HG02970 (cell line): ENCODE results near the gene MYO5B.

Experiments used
- ATAC-seq: cut with Tn5 transposase; IDR thresholded peaks from one replicate; pipeline ENCODE4 v1.9.1; 2021; ENCODE audit warnings: mild to moderate bottlenecking, moderate library complexity, moderate number of reproducible peaks; ENCODE audit not compliant: unreplicated experiment, low FRiP score

Gene MYO5B

GRCh38 chr18:50154420-50154819 is 40.5 kb downstream of the MYO5B start:
- no peak for ATAC-seq

- ATAC-seq, result no peak
Observed at GRCh38 chr18:50152900-50153299, 42.0 kb downstream of the MYO5B start.

GRCh38 chr18:50151926-50152325 is 43.0 kb downstream of the MYO5B start:
- ATAC-seq, result no peak

GRCh38 chr18:50144540-50144939 is 50.4 kb downstream of the MYO5B start:
- ATAC-seq, result no peak

DNA sequence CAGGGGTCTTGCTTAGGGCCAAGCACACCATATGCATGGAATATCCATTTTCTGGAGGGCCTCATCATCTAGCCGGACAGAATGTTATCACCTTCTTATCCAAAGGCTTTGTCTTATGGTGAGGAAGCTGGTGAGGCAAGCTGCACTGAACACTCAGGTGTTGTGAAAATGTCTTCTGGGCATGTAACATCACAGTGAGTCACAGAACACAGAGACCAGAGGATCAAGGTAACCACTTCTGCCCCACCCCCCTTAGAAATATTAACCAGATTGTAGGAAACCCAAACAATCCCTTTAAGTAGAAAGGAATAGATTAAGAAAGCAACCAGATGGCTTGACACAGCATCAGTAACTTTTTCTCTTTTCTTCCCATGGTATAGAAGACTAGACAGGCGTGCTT is 51.1 kb downstream of the MYO5B start:
- ATAC-seq, result no peak

GRCh38 chr18:50143294-50143693 is 51.7 kb downstream of the MYO5B start:
- ATAC-seq, result no peak

DNA sequence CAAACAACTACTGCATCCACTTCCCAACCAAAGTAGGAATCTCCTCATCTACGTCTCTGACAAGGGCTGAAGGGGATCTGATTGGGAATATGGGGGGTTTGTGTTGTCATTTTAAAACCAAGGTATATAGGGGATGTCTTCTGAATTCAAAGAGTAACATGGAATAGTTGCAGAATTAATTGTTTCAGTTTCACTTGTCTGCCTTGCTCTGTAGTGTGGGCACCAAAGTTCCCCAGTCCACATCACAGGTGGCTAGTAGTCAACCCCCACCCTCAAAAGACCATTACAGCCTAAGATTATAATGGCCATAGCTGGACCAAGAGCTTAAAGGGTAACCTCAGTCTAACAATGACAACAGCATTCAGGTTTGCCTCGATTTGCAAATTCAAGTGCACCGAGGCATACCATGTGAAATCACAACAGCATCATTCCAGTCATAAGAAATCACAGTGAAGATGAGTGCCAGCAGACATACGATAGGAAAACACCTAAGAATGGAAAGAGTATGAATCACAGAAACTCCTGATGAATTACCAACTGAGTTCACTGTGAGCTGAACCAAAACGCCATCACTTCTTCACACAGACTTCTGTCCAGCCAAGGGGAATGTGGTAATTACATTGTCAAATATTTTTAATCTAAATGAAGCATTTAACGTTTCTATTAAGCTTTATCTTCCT is 52.4 kb downstream of the MYO5B start:
- no peak for ATAC-seq

DNA sequence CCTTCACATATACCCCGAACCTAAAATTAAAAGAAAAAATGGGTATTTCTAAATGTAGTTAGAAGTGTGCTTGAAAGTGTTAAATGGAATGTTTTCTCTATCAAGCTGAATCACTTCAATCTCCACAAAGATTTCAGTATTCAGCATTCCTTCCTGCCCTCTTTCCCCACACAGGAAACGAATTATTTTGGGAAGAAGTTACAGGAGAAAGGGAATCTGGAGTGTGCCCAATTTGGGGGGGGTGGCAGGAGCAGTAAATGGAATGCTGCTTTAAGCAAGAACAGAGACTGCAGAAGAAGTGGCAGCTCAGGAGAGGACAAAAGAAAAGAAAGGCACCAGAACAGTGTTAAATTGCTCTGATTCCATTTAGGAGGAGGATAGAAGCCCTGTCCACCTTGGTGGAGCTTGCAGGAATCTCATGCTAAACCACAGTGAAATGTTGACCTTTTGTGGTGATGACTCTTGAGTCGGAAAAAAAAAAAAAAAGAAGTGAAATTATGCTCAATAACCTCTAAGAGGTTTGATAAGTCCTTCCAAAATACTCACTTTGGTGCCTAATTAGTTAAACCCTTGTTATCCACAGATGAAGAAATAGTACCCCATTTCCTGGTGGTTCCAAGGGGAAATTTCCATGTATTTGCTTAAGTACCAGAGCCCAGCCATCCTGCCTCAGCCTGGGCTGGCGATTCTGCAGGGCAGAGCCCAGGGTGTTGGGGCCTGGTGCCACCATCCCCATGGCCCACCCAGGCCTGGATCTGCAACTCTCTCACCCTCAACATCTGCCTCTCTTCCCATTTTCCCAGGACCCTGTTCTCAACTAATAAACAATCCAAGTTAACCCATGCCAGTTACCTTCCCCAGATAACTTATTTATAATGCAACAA is 56.5 kb downstream of the MYO5B start:
- no peak for ATAC-seq

GRCh38 chr18:50135903-50136302 is 59.0 kb downstream of the MYO5B start:
- no peak for ATAC-seq

DNA sequence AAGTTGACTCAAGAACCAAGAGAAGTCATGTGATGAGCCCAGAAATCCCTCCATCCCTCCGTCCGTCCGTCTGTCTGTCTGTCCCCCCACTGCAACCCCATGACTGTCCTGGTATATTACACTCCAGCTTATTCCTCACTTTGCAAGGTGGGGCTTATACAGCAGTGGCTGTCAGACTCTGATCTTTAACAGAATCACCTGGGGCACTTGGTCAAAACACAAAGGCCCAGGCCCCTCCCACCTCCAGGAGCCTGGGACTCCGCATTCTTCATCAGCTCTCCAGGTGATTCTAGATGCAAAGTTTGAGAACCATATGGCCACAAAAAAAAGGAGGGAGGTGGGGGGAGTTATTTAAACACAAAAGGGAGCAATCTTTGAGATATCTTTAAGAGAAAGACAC is 61.4 kb downstream of the MYO5B start:
- ATAC-seq, result no peak

DNA sequence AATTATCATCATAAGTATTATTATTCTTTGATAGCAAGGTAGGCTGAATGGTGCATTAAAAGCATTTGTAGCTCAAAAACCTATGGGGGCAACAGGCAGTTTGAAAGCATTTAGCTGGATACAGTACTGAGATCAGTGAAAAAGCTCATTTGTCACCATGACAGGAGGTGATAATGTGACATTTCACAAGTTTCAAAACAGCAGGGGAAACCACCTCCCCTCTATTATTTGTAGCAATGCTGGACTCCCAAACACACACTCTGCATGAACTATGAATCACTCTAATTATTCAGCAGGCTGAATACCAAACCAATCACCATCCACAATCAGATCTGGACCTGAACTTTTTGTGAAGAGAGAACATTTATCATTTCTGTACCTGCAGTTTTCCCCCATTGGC is 63.4 kb downstream of the MYO5B start:
- no peak for ATAC-seq

- ATAC-seq, result no peak
Observed at GRCh38 chr18:50128506-50129271, 66.3 kb downstream of the MYO5B start.

GRCh38 chr18:50127516-50128210 is 67.3 kb downstream of the MYO5B start:
- no peak for ATAC-seq

DNA sequence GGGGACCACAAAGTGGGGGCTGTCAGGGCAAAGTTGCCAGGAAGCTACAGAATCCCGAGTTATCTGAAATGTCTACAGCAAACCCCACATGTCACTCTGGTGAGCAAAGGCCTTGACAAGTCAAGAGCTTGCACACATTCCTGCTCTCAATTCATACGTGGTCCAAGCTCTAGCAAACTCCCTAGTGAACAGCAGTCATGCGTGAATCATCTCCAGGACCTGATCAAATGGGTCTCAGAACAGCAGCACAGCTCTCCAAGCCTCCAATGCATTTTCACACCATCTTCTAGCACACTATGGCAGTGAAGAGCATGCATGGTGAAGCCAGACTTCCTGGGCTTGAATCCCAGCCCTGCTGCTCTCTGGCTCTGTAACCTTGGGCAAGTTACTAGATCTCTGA is 68.5 kb downstream of the MYO5B start:
- no peak for ATAC-seq

- no peak for ATAC-seq
Observed at GRCh38 chr18:50125456-50125855, 69.5 kb downstream of the MYO5B start.

DNA sequence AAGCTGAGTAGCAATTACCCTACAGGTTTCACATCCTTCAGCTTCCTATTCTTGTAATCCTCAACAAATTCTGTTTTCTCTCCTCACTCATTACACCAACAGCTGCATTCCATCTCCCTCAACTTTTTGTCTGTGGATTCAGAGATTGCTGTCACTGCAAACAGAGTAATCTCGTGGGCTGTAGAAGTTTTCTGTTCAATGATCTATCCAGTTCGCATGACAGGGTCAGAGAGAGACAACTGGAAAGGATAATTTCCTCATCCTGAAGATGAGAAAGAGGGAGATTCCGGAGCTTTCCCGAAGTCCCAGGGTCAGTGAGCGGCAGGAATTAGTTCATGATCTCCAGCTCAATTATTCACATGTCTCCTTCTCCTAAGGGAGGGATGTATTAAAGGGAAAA is 75.7 kb downstream of the MYO5B start:
- ATAC-seq, result no peak

GRCh38 chr18:50117863-50118262 is 77.1 kb downstream of the MYO5B start:
- no peak for ATAC-seq

GRCh38 chr18:50115095-50115494 is 79.9 kb downstream of the MYO5B start:
- no peak for ATAC-seq

- no peak for ATAC-seq
Observed at GRCh38 chr18:50114448-50114847, 80.5 kb downstream of the MYO5B start.

DNA sequence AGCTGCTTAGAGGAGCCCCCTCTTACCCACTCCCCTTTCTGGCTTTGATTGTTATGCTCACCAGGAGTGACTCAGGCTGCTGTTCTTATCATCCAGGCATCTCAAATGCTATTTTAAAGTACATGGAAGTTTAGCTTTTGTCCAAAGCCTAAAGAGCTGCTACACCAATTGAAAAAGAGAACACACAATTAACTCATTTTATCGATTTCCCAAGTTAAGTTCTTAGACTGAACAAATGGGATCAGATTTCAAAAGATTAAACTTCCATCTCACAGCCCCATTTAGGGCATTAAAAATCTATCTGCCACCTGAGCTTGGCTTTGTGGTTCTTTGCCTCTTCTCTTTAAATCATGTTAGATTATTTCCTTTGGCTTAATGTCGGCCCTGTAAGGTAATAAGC is 81.2 kb downstream of the MYO5B start:
- no peak for ATAC-seq

DNA sequence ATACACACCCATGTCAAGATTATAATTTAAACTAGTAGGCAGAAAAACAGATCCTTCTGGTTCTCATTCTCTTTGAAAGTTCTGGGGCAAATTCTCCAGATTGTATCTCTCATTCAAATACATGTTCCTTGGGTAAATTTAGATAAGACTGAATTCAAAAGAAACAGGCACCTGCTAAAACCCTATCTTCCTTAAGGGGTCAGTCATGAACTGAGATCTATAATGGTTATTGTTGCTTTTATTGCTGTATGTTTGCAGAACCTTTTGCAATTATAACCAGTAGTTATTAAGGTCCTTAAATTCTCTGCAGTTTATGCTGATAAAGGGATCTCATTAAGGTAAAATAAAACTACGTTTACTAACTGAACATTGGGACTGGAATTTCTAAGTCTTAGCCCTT is 83.5 kb downstream of the MYO5B start:
- ATAC-seq, result no peak
